ENCODE results near the gene OCLN. TPM values are rescaled to one million over a fixed set of nuclear protein-coding genes. Genes with fewer than 3 reads are reported as not detected.
"Not testable (repeated sequence)": the region's sequence is repeated elsewhere in the genome, so short reads cannot be mapped to it uniquely, and the experiment has no call there.

The OCLN gene
- total RNA-seq, 1 donor from 2014 or later: 15.3 TPM

GRCh38 chr5:69568072-69568471 lies 75.5 kb downstream of the OCLN start:
- H3K9me3 ChIP-seq (ENCODE audit: insufficient read depth, low read depth, low read length); H3K4me1 ChIP-seq (ENCODE audit: insufficient read depth, low read length); H2AFZ ChIP-seq (ENCODE audit: low read depth, low read length); H3K27ac Mint-ChIP-seq (ENCODE audit: unreplicated experiment); H3K4me1 Mint-ChIP-seq (ENCODE audit: low read depth, unreplicated experiment); H3K27me3 ChIP-seq (ENCODE audit: insufficient read depth, low read length); H3K4me3 Mint-ChIP-seq (ENCODE audit: unreplicated experiment); H3K4me2 ChIP-seq (ENCODE audit: low read length); FAIRE-seq; H3K36me3 ChIP-seq (ENCODE audit: insufficient read depth, low read length); H3K36me3 Mint-ChIP-seq (ENCODE audit: low read depth, unreplicated experiment); H3K27me3 Mint-ChIP-seq (ENCODE audit: low read depth, unreplicated experiment); H3K9me3 Mint-ChIP-seq (ENCODE audit: unreplicated experiment); H4K20me1 ChIP-seq (ENCODE audit: insufficient read depth, low read length); H3K79me2 ChIP-seq (ENCODE audit: insufficient read depth, low read length); H3K4me3 ChIP-seq (ENCODE audit: insufficient read depth, low read depth, low read length); DNase-seq (ENCODE audit: low read depth); H3K27ac ChIP-seq (ENCODE audit: low read depth, low read length); H3K9ac ChIP-seq (ENCODE audit: low read length): not testable (repeated sequence)

- H3K4me2 ChIP-seq (ENCODE audit: low read length); H3K4me1 ChIP-seq (ENCODE audit: insufficient read depth, low read length); H3K4me3 Mint-ChIP-seq (ENCODE audit: unreplicated experiment); H4K20me1 ChIP-seq (ENCODE audit: insufficient read depth, low read length); DNase-seq (ENCODE audit: low read depth); H3K36me3 Mint-ChIP-seq (ENCODE audit: low read depth, unreplicated experiment); H3K9me3 ChIP-seq (ENCODE audit: insufficient read depth, low read depth, low read length); H3K79me2 ChIP-seq (ENCODE audit: insufficient read depth, low read length); H3K27me3 ChIP-seq (ENCODE audit: insufficient read depth, low read length); H3K4me3 ChIP-seq (ENCODE audit: insufficient read depth, low read depth, low read length); H2AFZ ChIP-seq (ENCODE audit: low read depth, low read length); H3K4me1 Mint-ChIP-seq (ENCODE audit: low read depth, unreplicated experiment); H3K27ac ChIP-seq (ENCODE audit: low read depth, low read length); H3K27ac Mint-ChIP-seq (ENCODE audit: unreplicated experiment); H3K9me3 Mint-ChIP-seq (ENCODE audit: unreplicated experiment); H3K27me3 Mint-ChIP-seq (ENCODE audit: low read depth, unreplicated experiment); H3K36me3 ChIP-seq (ENCODE audit: insufficient read depth, low read length); H3K9ac ChIP-seq (ENCODE audit: low read length); FAIRE-seq: not testable (repeated sequence)
Measured at GRCh38 chr5:69583356-69583755, 90.8 kb downstream of the OCLN start.

GRCh38 chr5:69596114-69596840 lies 103.7 kb downstream of the OCLN start:
- not testable (repeated sequence) for H3K4me3 ChIP-seq (ENCODE audit: insufficient read depth, low read depth, low read length); H3K27me3 ChIP-seq (ENCODE audit: insufficient read depth, low read length); H4K20me1 ChIP-seq (ENCODE audit: insufficient read depth, low read length); H3K9me3 ChIP-seq (ENCODE audit: insufficient read depth, low read depth, low read length); H3K4me2 ChIP-seq (ENCODE audit: low read length); H3K27ac ChIP-seq (ENCODE audit: low read depth, low read length); H3K79me2 ChIP-seq (ENCODE audit: insufficient read depth, low read length); H3K9ac ChIP-seq (ENCODE audit: low read length); H3K4me1 ChIP-seq (ENCODE audit: insufficient read depth, low read length); H3K27ac Mint-ChIP-seq (ENCODE audit: unreplicated experiment); H3K36me3 Mint-ChIP-seq (ENCODE audit: low read depth, unreplicated experiment); H3K36me3 ChIP-seq (ENCODE audit: insufficient read depth, low read length); DNase-seq (ENCODE audit: low read depth); FAIRE-seq; H2AFZ ChIP-seq (ENCODE audit: low read depth, low read length); H3K9me3 Mint-ChIP-seq (ENCODE audit: unreplicated experiment); H3K4me3 Mint-ChIP-seq (ENCODE audit: unreplicated experiment); H3K4me1 Mint-ChIP-seq (ENCODE audit: low read depth, unreplicated experiment); H3K27me3 Mint-ChIP-seq (ENCODE audit: low read depth, unreplicated experiment)

GRCh38 chr5:69601947-69602346 lies 109.4 kb downstream of the OCLN start:
- H2AFZ ChIP-seq (ENCODE audit: low read depth, low read length); H3K27me3 Mint-ChIP-seq (ENCODE audit: low read depth, unreplicated experiment); H3K4me1 ChIP-seq (ENCODE audit: insufficient read depth, low read length); H3K79me2 ChIP-seq (ENCODE audit: insufficient read depth, low read length); DNase-seq (ENCODE audit: low read depth); H3K36me3 ChIP-seq (ENCODE audit: insufficient read depth, low read length); H3K4me3 Mint-ChIP-seq (ENCODE audit: unreplicated experiment); H3K9ac ChIP-seq (ENCODE audit: low read length); H4K20me1 ChIP-seq (ENCODE audit: insufficient read depth, low read length); H3K4me1 Mint-ChIP-seq (ENCODE audit: low read depth, unreplicated experiment); H3K9me3 Mint-ChIP-seq (ENCODE audit: unreplicated experiment); FAIRE-seq; H3K4me3 ChIP-seq (ENCODE audit: insufficient read depth, low read depth, low read length); H3K4me2 ChIP-seq (ENCODE audit: low read length); H3K36me3 Mint-ChIP-seq (ENCODE audit: low read depth, unreplicated experiment); H3K27me3 ChIP-seq (ENCODE audit: insufficient read depth, low read length); H3K9me3 ChIP-seq (ENCODE audit: insufficient read depth, low read depth, low read length); H3K27ac Mint-ChIP-seq (ENCODE audit: unreplicated experiment); H3K27ac ChIP-seq (ENCODE audit: low read depth, low read length): not testable (repeated sequence)

- H3K9me3 ChIP-seq (ENCODE audit: insufficient read depth, low read depth, low read length); H3K4me3 ChIP-seq (ENCODE audit: insufficient read depth, low read depth, low read length); H3K4me2 ChIP-seq (ENCODE audit: low read length); H3K4me1 ChIP-seq (ENCODE audit: insufficient read depth, low read length); H3K27me3 ChIP-seq (ENCODE audit: insufficient read depth, low read length); H3K4me1 Mint-ChIP-seq (ENCODE audit: low read depth, unreplicated experiment); H2AFZ ChIP-seq (ENCODE audit: low read depth, low read length); H3K27ac Mint-ChIP-seq (ENCODE audit: unreplicated experiment); H4K20me1 ChIP-seq (ENCODE audit: insufficient read depth, low read length); H3K27ac ChIP-seq (ENCODE audit: low read depth, low read length); H3K9ac ChIP-seq (ENCODE audit: low read length); DNase-seq (ENCODE audit: low read depth); H3K36me3 Mint-ChIP-seq (ENCODE audit: low read depth, unreplicated experiment); H3K27me3 Mint-ChIP-seq (ENCODE audit: low read depth, unreplicated experiment); H3K9me3 Mint-ChIP-seq (ENCODE audit: unreplicated experiment); H3K36me3 ChIP-seq (ENCODE audit: insufficient read depth, low read length); H3K79me2 ChIP-seq (ENCODE audit: insufficient read depth, low read length); FAIRE-seq; H3K4me3 Mint-ChIP-seq (ENCODE audit: unreplicated experiment): not testable (repeated sequence)
Measured at GRCh38 chr5:69606839-69607238, 114.2 kb downstream of the OCLN start.

Data from astrocyte (in vitro differentiated cells and primary cell).